Astrocyte (in vitro differentiated cells and primary cell): ENCODE results near the gene PPP2R5A. TPM values are rescaled to one million over a fixed set of nuclear protein-coding genes. Genes with fewer than 3 reads are reported as not detected.

ENCODE experiments used
- DNase-seq: peaks from one replicate; pipeline ENCODE4 v3.0.0-alpha.2; 2010; ENCODE audit warnings: low read depth
- FAIRE-seq: peaks from 2 replicates; lab custom pipeline; 2011; peaks lifted over from hg19 to GRCh38; lab: Jason Lieb, UNC
- H2AFZ ChIP-seq: 2 replicates; pipeline ENCODE4 v1.6.0; 2012; ENCODE audit warnings: low read depth, low read length, inconsistent platforms
- H3K27ac ChIP-seq: 2 replicates; pipeline ENCODE4 v1.5.1; 2011; ENCODE audit warnings: low read depth, low read length, inconsistent platforms
- H3K27me3 ChIP-seq: 2 replicates; pipeline ENCODE4 v1.6.0; 2011; ENCODE audit warnings: low read length, inconsistent platforms; ENCODE audit not compliant: insufficient read depth
- H3K36me3 ChIP-seq: 2 replicates; pipeline ENCODE4 v1.5.1; 2011; ENCODE audit warnings: low read length, inconsistent platforms; ENCODE audit not compliant: insufficient read depth
- H3K4me1 ChIP-seq: 2 replicates; pipeline ENCODE4 v1.5.1; 2011; ENCODE audit warnings: low read length, inconsistent platforms; ENCODE audit not compliant: insufficient read depth
- H3K4me2 ChIP-seq: 2 replicates; pipeline ENCODE4 v1.6.0; 2012; ENCODE audit warnings: low read length, inconsistent platforms
- H3K4me3 ChIP-seq: 2 replicates; pipeline ENCODE4 v1.5.1; 2011; ENCODE audit warnings: low read depth, mild to moderate bottlenecking, low read length, inconsistent platforms; ENCODE audit not compliant: insufficient read depth
- H3K79me2 ChIP-seq: 2 replicates; pipeline ENCODE4 v1.6.0; 2012; ENCODE audit warnings: mild to moderate bottlenecking, low read length, inconsistent platforms; ENCODE audit not compliant: insufficient read depth
- H3K9ac ChIP-seq: 2 replicates; pipeline ENCODE4 v1.6.0; 2012; ENCODE audit warnings: mild to moderate bottlenecking, low read length, inconsistent platforms
- H3K9me3 ChIP-seq: 2 replicates; pipeline ENCODE4 v1.5.1; 2012; ENCODE audit warnings: low read depth, mild to moderate bottlenecking, low read length, inconsistent platforms; ENCODE audit not compliant: insufficient read depth
- H4K20me1 ChIP-seq: 2 replicates; pipeline ENCODE4 v1.6.0; 2012; ENCODE audit warnings: low read length, inconsistent platforms; ENCODE audit not compliant: insufficient read depth
- H3K27ac Mint-ChIP-seq: one replicate; pipeline ENCODE4 v1.8.0; 2021; ENCODE audit warnings: mild to moderate bottlenecking, mixed read lengths; ENCODE audit not compliant: unreplicated experiment
- H3K27me3 Mint-ChIP-seq: one replicate; pipeline ENCODE4 v1.8.0; 2021; ENCODE audit warnings: low read depth, mixed read lengths; ENCODE audit not compliant: unreplicated experiment
- H3K36me3 Mint-ChIP-seq: one replicate; pipeline ENCODE4 v1.8.0; 2021; ENCODE audit warnings: low read depth, mixed read lengths; ENCODE audit not compliant: unreplicated experiment
- H3K4me1 Mint-ChIP-seq: one replicate; pipeline ENCODE4 v1.8.0; 2021; ENCODE audit warnings: low read depth, mixed read lengths; ENCODE audit not compliant: unreplicated experiment
- H3K4me3 Mint-ChIP-seq: one replicate; pipeline ENCODE4 v1.8.0; 2021; ENCODE audit warnings: mild to moderate bottlenecking, moderate library complexity, mixed read lengths; ENCODE audit not compliant: unreplicated experiment
- H3K9me3 Mint-ChIP-seq: one replicate; pipeline ENCODE4 v1.8.0; 2021; ENCODE audit warnings: mild to moderate bottlenecking, mixed read lengths; ENCODE audit not compliant: unreplicated experiment
- CTCF ChIP-seq: IDR thresholded peaks from 2 replicates; pipeline ENCODE4 v1.5.1; 2011; ENCODE audit warnings: low read depth, mild to moderate bottlenecking, inconsistent platforms, low read length, moderate library complexity; ENCODE audit not compliant: insufficient read depth
- EZH2 ChIP-seq: IDR thresholded peaks from 2 replicates; pipeline ENCODE4 v1.6.1; 2012; ENCODE audit warnings: mild to moderate bottlenecking, low read length, inconsistent platforms; ENCODE audit not compliant: insufficient read depth
- total RNA-seq: library from RNA; stranded (reverse); gene quantifications from 2 replicates; pipeline ENCODE4 v1.2.1, GENCODE V29; 2021

The PPP2R5A gene
- total RNA-seq, 1 donor from 2014 or later: 13.2 TPM

GRCh38 chr1:212241501-212241900 lies 43.7 kb upstream of the PPP2R5A start:
- Histone ChIP-seq H3K27ac (no peak overlapping the region), H3K36me3 (no peaks in the 10 kb centered on the region), H3K9me3 (no peaks in the 10 kb centered on the region), H2AFZ (no peak overlapping the region), H4K20me1 (no peaks in the 10 kb centered on the region), H3K4me2 (no peak overlapping the region), H3K9ac (no peak overlapping the region), H3K4me1 (no peaks in the 10 kb centered on the region), H3K79me2 (no peaks in the 10 kb centered on the region), H3K27me3 (no peaks in the 10 kb centered on the region), H3K4me3 (no peak overlapping the region)
- FAIRE-seq: no peak
- H3K27ac Mint-ChIP-seq: no peak overlapping the region
- peaks cover 9% of the 10 kb centered on the region for H3K27me3 Mint-ChIP-seq
- no peaks in the 10 kb centered on the region for H3K36me3 Mint-ChIP-seq
- DNase-seq: no peak
- H3K4me1 Mint-ChIP-seq: peaks cover 12% of the 10 kb centered on the region
- no peak overlapping the region for H3K4me3 Mint-ChIP-seq
- H3K9me3 Mint-ChIP-seq: no peaks in the 10 kb centered on the region
- TF ChIP-seq EZH2 (no peak), CTCF (no peak)

- H3K36me3 Mint-ChIP-seq: no peaks in the 10 kb centered on the region
Measured at GRCh38 chr1:212241957-212242287, 43.3 kb upstream of the PPP2R5A start.

More at GRCh38 chr1:212241957-212242287, 43.3 kb upstream of the PPP2R5A start:
- Mint-ChIP-seq H3K4me3 (no peak overlapping the region), H3K4me1 (peaks cover 10% of the 10 kb centered on the region), H3K27ac (no peak overlapping the region), H3K27me3 (peaks cover 9% of the 10 kb centered on the region), H3K9me3 (no peaks in the 10 kb centered on the region)
- Histone ChIP-seq H3K27me3 (no peaks in the 10 kb centered on the region), H3K79me2 (no peaks in the 10 kb centered on the region), H4K20me1 (no peaks in the 10 kb centered on the region), H3K4me2 (no peak overlapping the region), H2AFZ (no peak overlapping the region), H3K4me1 (no peaks in the 10 kb centered on the region), H3K27ac (no peak overlapping the region), H3K36me3 (no peaks in the 10 kb centered on the region), H3K9ac (no peak overlapping the region), H3K4me3 (no peak overlapping the region), H3K9me3 (no peaks in the 10 kb centered on the region)
- TF ChIP-seq CTCF (no peak), EZH2 (no peak)
- FAIRE-seq (no peak), DNase-seq (no peak)
